Inferior parietal cortex (tissue), 1 donor: ENCODE results near the gene RET.

ENCODE experiments used
- DNase-seq: peaks from one replicate; pipeline ENCODE4 v3.0.0-alpha.2; 2016; ENCODE audit errors: extremely low spot score

Gene RET

DNA sequence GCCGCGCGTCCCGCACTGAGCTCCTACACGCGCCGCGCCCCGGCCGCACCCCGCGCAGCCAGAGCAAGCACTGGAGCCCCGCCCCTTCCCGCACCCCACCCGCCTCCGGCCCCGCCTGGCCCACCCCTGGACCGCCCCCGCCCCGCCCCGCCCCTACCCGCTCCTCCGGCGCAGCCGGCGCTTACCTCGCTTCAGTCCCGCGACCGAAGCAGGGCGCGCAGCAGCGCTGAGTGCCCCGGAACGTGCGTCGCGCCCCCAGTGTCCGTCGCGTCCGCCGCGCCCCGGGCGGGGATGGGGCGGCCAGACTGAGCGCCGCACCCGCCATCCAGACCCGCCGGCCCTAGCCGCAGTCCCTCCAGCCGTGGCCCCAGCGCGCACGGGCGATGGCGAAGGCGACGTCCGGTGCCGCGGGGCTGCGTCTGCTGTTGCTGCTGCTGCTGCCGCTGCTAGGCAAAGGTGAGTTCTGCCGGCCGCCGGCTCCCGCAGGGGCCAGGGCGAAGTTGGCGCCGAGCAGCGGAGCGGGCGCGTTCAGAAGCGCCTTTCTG lies at the start of gene RET:
RET (plus strand) TSS at position 194 of the 545 bp plus-strand sequence; CDS start at position 384, 190 bp downstream.
- DNase-seq: no peak

DNA sequence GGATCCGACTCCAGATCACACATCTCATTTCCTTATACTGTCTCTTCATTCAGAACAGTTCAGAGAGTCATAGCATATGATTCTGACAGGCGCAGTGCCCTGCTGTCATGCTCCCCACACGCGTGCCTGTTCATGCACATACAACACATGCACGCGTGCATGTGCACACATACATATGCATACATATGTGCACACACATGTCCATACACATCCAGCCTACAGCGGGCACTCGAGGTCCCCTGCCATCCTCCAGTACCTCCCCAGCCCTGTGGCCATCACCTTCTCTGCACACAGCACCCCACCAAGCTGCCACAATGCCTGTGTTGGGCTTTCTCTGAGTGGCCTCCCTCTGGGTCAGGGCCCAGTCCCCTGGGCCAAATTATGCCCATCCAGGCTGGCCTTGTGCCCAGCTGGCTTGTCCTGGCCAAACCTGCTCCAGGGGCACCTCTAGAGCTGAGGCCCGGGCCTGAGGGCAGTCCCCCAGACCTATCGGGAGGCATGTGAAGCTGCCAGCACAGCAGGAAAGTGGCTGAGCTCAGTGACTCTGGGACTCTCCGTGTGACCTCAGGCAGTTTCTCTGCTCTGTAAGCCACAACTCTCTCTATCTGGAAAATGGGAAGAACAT lies 49.4 kb upstream of the RET start:
- no peak for DNase-seq

DNA sequence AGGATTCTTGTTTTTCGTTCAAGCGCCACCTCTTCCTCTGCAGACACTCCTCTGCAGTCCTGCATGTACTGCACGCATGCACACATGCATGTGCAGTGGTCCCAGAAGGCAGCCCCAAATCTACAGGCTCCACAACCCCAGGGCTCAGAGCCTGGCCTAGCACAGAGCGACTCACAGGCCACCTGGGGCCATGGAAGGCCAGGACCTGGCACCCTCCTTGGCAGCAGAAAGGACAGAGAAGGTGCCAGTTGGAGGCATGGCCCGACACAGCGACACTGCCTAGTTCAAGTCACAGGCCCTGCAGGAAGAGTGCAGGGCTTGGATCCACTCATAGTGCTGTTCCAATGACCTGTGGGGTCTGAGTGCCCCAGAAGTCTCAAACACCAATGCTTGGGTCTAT lies 48.7 kb upstream of the RET start:
- no peak for DNase-seq

DNA sequence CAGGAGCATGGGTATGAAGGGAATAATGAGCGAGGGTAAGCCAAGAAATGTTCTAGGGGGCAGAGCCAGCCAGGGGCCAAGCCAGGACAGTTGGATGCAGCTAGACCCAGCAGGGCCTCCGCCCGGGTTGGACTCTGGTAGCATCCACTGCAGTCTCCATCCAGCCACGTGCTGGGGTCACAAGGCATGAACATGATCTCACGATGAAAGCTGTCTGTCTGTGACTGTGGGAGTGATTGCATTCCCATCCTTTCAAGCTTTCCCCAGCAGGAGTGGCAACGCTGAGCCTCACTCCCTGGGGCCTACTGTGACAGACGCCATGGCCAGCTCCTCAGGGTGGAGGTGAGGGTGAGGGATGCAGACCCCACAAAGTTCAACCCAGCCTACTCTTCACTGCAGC lies 47.8 kb upstream of the RET start:
- DNase-seq: no peak

DNA sequence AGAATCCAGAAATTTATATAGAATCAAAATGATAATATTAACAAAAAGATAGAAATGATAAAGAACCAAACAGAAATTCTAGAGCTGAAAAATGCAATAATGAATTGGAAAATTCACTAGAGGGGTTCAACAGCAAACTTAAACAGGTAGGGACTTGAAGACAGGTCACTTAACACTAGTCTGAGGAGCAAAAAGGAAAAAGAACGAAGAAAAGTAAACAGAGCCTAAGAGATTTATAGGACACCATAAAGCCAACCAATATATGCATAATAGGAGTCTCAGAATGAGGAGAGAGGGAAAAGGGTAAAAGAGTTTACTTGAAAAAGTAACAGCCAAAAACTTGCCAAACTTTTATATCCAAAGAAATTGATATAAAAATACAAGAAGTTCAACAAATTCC lies 44.3 kb upstream of the RET start:
- no peak for DNase-seq

DNA sequence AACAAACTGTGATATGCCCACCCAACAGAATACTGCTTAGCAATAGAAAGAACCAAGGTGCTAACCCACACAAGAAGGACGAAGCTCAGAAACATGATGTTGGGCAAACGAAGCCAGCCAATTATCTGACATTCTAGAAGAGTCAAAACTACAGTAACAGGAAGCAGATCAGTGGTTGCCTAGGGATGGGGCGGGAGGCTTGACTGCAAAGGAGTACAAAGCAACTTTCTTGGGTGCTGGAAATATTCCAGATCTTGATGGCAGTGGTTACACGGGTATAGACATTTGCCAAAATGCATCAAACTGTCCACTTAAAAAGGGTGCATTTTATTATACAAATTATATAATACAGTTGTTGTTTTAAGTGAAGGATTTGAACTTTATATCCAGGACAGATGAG lies 41.1 kb upstream of the RET start:
- DNase-seq: no peak

DNA sequence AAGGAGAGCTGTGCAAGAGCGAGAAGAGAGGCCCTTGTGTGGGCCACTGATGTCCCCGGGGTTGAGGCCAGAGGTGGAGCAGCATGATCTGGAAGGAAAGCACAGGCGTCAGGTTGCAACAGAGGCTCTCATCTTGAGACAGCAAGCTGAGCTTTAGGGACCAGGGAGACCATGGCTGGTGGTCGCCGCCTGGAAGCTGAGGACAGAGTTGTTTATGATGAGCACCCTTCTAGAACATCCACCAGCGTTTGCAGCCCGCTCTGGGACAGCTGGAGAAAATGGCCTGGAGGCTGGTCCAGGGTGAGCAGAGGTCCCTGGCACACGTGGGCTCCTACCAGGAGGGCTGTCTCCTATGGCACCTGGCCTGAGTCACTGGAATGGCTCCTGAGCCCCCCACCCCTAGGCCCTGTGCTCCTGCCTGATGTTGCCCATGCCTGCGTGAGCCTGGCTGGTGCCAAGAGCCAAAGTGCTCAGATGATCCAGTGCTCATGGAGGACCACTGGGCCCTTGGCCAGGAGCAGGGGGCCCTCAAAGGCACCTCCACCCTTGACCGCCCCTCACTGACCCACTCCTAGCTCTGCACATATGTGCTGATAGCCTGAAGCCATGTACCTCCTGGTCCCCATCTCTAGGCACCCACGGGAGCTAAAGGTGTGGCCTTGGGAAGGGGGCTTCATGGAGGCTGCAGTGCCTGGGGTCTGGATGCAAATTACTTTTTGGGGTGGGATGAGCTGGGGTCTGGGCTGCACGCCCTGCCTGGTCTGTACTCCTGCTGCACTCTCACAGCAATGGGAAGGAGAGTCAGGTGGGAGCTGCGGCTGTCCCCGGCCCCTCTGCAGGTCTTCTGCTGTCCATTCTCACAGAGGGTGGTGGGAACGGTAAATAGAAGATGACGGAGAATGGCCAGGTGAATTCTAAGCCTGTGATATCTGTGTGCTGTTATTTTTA lies 40.1 kb upstream of the RET start:
- DNase-seq: no peak

DNA sequence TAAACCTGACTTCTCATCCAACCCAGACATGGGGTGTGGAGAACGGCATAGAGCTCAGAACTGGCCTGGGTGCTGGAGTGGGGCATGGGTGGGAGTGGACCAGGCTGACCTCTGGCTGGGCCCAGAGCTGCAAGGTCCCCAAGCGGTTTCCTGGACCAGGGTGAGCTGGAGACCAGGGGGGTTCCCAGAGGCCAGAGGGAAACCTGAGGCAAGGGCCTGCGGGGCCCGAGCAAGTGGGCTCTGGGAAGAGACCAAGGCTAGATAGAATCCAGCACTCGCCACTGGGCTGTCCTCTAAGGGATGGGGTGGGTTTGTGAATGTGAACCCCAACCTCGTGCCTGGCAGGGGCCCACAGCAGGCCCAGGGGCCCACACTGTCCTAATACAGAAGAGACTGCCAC lies 39.4 kb upstream of the RET start:
- DNase-seq: no peak

DNA sequence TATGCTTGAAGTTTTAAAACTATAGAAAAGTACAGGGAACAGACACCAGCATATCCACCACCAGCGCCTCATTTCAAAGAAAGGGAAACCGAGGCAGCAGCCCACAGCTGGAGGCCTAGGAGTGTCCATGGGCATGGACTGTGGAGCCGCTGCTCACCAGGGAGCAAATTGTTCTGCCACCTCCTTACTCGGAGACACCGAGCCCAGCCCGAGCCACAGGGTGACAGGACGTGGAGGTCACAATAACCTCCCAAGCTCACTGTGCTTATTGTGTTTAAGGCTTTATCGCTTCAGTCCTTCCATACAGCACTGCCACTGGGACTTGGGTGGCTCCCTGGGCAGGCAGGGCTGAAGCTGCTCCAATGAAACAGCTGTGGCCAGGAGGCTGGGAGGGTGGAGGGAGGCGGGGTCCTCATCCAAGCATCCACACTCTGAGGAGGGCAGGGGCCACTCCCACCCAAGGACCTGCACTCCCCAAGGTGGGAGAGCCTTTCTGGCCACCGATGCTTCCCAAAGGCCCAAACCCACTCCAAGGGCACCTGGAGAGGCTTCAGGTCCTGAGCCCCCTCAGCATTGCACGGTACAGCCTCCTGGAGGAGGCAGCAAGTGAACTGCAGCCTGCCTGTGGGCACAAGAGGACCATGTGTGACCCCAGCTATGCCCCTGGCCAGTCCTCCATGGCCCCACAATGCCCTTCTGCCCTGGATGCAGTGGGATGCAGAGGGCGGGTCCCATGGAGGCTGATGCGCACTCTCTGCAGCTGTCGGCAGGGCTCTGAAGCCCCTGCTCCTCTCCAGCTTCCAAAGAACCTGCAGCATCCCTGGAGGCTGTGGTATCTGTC lies 38.7 kb upstream of the RET start:
- no peak for DNase-seq

DNA sequence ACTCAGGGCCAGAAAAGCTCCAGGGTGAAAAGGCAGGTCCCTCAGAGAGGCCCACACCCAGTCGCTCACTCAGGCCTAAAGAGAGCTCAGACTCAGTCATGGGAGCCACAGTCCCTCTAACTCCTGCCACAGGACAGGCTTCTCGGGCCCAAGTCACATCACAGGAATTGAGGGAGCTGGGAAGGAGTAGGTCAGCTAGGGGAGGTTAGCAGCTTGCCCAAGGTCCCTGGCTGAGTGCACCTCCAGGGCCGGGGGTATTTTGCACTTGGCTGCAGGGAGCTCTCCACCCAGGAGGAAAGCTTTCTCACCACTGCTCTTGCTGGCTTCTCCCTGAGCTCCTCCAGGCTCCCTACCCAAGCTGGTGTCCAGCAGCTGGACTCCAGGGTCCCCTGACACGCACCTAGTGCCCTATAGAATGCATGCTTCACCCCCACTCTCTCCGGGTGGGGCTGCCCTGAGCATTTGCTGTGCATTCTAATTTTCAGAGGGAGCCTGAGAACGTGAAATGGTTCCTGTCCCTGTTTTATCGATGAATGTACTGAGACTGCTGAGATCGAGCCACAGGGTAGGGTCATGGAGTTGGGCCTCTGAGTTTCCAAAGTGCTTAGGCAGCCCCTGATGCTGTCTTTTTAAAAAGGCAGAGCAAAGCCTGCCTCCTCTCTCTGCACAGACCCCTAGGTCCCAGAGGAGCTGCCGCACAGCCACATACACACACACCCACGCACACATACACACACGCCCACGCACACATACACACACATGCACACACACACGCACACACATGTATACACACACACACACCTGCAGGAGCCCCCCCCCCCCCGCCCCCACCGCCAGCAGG lies 37.9 kb upstream of the RET start:
- no peak for DNase-seq

DNA sequence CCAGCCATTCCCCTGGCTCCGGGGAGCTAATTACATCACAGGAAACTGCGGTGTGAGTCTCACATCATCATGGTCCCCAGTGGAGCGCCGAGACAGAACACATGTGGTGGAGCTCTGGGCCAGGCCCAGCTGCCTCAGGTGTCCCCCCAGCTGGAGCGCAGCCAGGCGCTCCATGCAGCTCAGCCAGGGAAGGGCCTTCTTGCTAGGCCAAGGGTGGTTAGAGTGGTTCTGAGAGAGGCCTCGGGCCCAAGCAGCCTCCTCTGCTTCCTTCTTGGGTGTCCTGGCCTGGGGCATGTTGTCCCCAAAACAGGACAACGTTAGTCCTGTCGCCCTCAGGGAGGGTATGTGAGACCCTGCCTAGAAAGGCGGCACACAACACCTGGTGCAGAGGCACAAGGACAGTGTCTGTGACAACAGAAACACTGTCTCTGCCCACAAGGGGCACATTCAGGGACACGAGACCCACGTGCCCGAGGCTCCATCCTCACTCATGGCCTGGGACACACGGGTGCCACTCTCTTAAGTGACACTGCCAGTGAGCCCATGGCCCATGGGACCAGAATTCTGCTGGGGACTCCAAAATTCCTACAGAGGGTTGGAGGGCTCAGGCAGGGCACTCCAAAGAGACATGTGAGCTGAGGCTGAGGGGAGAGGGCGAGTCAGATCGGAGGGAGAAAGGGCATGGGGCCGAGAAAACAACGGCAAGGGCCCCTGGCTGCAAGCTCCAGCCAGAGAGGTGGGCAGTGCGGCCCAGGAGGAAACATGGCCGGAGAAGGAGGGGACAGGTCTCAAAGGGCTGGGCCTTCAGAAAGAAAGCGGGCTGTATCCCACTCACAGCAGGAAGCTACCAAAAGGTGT lies 37.0 kb upstream of the RET start:
- DNase-seq: no peak

DNA sequence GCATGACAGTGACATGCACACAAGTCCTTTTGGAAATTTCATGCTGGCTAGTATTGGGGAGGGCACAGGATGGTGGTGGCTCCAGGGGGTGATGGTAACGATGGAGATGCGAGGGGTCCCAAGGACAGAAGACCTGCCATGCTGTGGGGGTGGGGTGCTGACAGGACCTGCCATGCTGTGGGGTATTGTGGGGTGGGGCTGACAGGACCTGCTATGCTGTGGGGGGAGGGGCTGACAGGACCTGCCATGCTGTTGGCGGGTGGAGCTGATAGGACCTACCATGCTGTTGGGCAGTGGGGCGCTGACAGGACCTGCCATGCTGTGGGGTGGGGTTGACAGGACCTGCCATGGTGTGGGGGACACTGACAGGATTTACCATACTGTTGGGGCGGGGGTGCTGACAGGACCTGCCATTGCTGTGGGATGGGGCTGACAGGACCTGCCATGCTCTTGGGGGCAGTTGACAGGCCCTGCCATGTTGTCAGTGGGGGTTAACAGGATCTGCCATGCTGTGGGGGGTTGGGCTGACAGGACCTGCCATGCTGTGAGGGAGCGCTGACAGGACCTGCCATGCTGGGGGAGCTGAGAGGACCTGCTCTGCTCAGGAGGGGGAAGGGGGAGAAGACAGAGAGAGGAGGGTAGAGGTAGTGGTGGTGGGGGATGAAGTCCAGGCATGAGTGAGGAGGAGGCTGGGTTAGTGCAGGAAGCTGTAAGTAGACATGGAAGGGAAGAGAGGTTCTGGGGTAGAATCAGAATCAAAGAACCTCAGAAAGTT lies 36.2 kb upstream of the RET start:
- DNase-seq: no peak

DNA sequence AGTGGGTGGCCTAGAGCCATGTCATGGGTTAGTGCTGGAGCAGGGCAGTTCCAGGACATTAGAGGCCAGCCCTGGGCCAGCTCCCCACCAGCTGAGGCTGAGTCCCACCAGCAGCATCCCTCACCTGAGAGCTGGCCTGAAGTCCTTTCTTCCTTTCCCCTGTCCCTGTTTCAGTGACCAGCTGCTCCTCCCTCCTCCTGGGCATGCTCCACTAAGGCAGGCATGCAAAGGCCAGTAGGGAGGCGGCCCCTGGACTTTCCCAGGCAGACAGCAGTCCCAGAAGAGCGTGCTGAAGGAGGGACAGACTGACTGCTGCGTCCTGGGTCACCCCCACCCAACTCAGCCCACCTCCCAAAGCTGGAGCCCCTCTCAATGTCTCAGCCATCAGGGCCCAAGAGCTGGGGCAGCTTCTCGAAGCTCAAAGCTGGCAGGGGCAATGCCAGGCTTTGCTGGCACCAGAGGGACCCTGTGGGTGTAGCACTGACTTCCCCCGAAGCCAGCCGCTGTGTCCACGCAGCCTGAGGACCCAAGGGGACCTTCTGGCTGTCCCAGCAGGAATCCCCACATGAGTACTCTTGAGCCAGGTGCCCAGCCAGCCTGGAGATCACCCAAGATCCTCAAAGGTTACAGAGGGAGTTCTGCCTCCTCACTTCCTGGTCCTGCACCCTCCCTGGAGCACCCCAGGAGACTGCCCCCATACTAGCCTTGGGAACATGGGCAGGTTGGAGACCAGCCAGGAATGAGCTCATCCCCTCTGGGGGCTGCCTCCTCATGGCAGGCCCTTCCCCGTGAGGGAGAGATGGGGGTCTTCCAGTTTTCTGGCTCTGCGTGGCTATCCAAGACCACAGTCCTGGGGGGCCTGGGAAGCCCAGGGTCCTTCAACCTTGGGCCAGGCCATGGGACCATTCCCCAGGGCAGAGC lies 35.2 kb upstream of the RET start:
- no peak for DNase-seq

DNA sequence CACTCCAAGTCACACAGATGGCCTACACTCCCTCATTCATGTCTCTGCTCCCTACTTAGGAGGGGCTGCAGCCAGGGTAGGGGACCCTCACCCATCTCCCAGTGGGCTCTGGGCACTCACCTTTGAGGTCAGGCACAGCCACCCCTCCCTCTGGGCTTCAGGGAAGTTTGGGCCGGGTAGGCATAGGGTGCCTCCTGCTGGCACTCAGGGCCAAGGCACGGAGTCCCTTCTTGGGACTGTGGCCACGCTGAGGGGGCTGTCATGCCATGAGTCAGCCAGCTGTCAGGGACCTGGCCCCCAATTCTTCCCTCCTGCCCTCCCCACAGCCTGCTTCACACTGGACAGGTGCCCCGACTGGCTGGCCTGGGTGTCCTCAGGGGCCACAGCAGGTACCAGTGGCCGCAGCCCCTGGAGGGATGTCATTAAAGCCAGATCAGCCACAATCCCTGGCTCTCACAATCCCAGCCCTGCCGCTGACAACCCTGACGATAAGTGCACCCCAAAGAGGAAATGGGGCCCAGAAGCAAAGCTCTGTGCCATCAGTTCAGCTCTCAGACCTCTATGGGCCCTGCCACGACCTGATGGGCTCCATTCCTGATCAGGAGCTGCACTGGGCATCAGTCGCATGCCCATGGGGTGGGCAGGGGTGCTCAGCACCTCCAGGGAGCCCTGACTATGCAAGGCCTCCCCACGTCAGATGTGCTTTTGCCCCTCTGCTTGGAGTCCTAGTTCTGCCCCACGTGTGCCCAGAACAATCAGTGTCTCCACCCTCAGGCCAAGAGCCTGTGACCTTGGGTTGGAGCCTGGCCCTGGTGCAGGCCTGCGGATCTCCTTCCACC lies 34.1 kb upstream of the RET start:
- DNase-seq: no peak

DNA sequence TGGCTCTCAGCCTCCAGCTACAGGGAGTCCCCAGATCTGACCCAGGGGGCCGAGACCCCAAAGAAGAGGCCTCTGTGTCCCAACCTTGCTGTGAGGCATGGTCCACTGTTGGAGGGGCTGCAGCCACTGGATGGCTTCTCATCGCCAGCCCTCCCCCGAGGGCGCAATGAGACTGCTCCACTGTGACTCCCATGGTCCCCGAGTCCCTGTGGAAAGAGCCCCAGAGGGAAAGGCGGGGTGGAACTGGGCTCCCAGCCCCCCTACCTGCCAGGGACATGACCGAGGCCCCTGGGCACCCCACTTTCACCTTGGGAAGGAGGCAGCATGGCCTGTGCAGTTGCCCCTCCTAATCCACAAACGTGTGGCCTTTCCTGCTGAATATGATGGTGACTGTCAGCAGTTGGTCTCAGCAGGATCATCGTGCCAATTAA lies 33.5 kb upstream of the RET start:
- DNase-seq: no peak

DNA sequence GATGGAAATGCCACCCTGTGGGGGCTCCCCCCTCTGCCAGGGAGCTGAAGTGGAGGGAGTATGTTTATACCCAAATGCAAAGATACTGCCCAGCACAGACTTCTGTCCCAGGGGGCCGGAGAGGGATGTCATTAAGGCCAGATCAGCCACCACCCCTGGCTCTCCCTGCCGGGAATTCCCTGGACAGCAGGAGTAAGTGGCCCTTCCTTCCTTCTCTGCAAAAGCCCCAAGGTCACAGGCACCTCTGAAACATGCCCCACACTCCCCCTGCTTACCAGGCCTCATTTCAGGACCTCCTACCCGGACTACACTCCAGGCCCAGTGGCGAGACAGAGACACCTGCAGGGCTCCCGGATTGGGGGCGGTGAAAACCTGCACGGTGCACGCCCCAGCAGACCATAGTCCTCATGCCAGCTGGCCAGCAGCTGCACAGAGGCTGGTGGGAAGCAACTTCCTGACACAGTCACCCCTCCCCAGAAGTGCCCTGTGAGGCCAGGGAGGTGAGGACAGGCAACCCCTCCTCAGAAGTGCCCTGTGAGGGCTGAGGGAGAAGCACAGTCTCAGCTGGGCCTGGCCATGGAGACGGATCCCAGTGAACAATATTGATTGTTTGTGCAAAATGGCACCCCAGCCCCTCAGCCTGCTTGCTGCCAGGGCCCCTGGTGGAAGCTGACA lies 33.0 kb upstream of the RET start:
- DNase-seq: no peak

DNA sequence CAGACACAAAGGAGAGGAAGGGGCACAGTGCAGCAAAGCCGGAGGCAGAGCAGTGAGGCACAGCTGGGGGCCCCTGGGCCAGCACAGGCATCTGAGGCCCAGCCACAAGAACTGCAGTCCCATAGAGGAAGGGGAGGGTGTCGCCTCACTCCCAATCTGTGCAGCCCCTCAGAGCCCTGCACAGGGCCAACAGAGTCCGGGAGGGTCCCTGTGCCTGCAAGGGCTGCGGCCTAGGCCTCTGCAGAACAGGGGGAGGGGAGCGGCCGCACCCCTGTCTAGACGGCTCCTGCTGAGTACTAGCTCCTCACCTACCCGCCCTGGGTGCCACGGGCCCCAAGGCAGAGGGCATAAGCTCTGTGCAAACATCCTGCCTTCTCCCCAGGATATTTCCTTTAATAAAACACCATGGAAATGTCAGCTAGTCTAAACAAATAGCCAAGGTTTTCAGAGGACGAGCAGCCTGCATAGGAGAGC lies 32.4 kb upstream of the RET start:
- DNase-seq: no peak
